SH-SY5Y (cell line): ENCODE results near the gene MAGI2.

Source experiments
- GATA2 ChIP-seq: IDR thresholded peaks from 2 replicates; pipeline ENCODE4 v1.6.1; 2011; ENCODE audit warnings: mild to moderate bottlenecking, low read depth, low read length
- GATA3 ChIP-seq: IDR thresholded peaks from 2 replicates; pipeline ENCODE4 v1.6.1; 2011; ENCODE audit warnings: low read depth, mild to moderate bottlenecking, low read length, moderate library complexity

GRCh38 chr7:78649976-78650375 lies 803.5 kb downstream of the MAGI2 start:
- TF ChIP-seq GATA2 (no peak), GATA3 (no peak)
